ENCODE data around the gene VAT1L. TPM values are rescaled to one million over a fixed set of nuclear protein-coding genes. Genes with fewer than 3 reads are reported as not detected.

The VAT1L gene
- total and polyA plus RNA-seq, 10 of the 15 experiments (the other 5 are each of a cell fraction or from before 2014, with no cell fraction given): 0.06 to 0.18 (median 0.10) TPM; not detected in 5

DNA sequence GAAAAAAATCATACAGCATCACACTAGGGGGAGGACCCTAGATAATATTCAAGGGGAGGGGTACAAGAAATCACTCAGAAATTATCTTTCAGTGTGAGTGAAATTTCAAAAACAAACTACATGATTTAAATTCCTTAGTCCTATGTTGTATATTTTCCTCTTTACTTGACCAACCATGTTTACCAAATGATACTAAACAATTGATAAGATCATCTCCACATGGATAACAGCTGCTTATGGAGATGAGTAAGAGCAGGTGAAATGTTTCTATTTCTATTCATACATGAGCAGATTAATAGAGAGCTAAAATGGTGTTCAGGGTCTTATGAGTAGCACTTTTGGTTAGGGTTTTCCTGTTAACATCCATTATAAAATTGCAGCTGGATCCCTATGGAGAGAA, 7.3 kb upstream of the VAT1L start:
- H2AFZ ChIP-seq (ENCODE audit: control insufficient read depth, low read depth, low read length): no peak overlapping the region

More for the DNA sequence above, 7.3 kb upstream of the VAT1L start:
- Histone ChIP-seq H3K4me1 (ENCODE audit: control insufficient read depth, insufficient read depth, low read length) (no peaks in the 10 kb centered on the region), H3K27ac (ENCODE audit: control insufficient read depth, insufficient read depth) (no peak overlapping the region), H3K79me2 (ENCODE audit: control insufficient read depth, insufficient read depth, low read length) (no peaks in the 10 kb centered on the region), H3K9me3 (replicated peaks; ENCODE audit: control insufficient read depth, insufficient read depth, low read length) (no peaks in the 10 kb centered on the region), H4K20me1 (ENCODE audit: control insufficient read depth, insufficient read depth) (no peaks in the 10 kb centered on the region), H3K27me3 (replicated peaks in 1 of 2; ENCODE audit: control insufficient read depth in 2 of 2, insufficient read depth in 2 of 2, low read length in 1 of 2) (no peaks in the 10 kb centered on the region), H3K9ac (ENCODE audit: control insufficient read depth, insufficient read depth, low read length) (no peak overlapping the region), H3K4me2 (ENCODE audit: control insufficient read depth, insufficient read depth) (no peak overlapping the region), H3K36me3 (ENCODE audit: control insufficient read depth in 2 of 2, insufficient read depth in 2 of 2, low read length in 1 of 2) (no peaks in the 10 kb centered on the region), H3K4me3 (no peak overlapping the region)
- TF ChIP-seq NBN (IDR thresholded peaks at IDR 0.05): no peak
- TF ChIP-seq RAD51 (IDR thresholded peaks at IDR 0.05): no peak
- no peak for TF ChIP-seq PRDM15 (CRISPR knock-in tag; IDR thresholded peaks at IDR 0.05)
- TF ChIP-seq FOXK2 (IDR thresholded peaks at IDR 0.05): no peak
- no peak for TF ChIP-seq NFXL1 (IDR thresholded peaks at IDR 0.05; ENCODE audit: borderline replicate concordance)
- TF ChIP-seq PAX5 (IDR thresholded peaks at IDR 0.05; ENCODE audit: borderline replicate concordance, low read depth, low read length): no peak
- no peak for TF ChIP-seq NRF1 (conservative IDR thresholded peaks at IDR 0.05; ENCODE audit: low read depth, low read length)
- TF ChIP-seq SIN3A (IDR thresholded peaks at IDR 0.05; ENCODE audit: low read depth, low read length): no peak
- TF ChIP-seq MXI1 (IDR thresholded peaks at IDR 0.05; ENCODE audit: low read depth, low read length): no peak
- no peak for TF ChIP-seq FOS (IDR thresholded peaks at IDR 0.05; ENCODE audit: borderline replicate concordance, extremely low read depth, insufficient read length)
- TF ChIP-seq TCF7 (IDR thresholded peaks at IDR 0.05; ENCODE audit: borderline replicate concordance): no peak
- TF ChIP-seq, protein P1, sequence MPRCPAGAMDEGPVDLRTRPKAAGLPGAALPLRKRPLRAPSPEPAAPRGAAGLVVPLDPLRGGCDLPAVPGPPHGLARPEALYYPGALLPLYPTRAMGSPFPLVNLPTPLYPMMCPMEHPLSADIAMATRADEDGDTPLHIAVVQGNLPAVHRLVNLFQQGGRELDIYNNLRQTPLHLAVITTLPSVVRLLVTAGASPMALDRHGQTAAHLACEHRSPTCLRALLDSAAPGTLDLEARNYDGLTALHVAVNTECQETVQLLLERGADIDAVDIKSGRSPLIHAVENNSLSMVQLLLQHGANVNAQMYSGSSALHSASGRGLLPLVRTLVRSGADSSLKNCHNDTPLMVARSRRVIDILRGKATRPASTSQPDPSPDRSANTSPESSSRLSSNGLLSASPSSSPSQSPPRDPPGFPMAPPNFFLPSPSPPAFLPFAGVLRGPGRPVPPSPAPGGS (IDR thresholded peaks at IDR 0.05; ENCODE audit: borderline replicate concordance, insufficient read depth, low read depth, low read length, poor library complexity, severe bottlenecking): no peak
- no peak for TF ChIP-seq MTA2 (IDR thresholded peaks at IDR 0.05; ENCODE audit: low read depth)
- no peak for ATAC-seq
- RAD21 ChIA-PET (ENCODE audit: unreplicated experiment): no interaction called here
- in situ Hi-C loops (cut with MboI): no loop called here
- CTCF ChIA-PET: interaction anchor here (1.5 kb wide), 1 partner anchor 9 kb away, joined by 4 read pairs; no protein-coding TSS in a partner anchor
- POLR2A ChIA-PET: no interaction called here
- FAIRE-seq: no peak
- no TSS peak for BruUV-seq (replicated peaks)
- intact Hi-C loops (cut with micrococcal nuclease; ENCODE audit: unreplicated experiment): loop anchor here (5.0 kb wide), 1 partner anchor 104 kb away; no protein-coding TSS in a partner anchor
- SMC1A ChIA-PET (ENCODE audit: uncharacterized antibody, unreplicated experiment): interaction anchor here (0.7 kb wide), 1 partner anchor 169 kb away, joined by 3 read pairs; no protein-coding TSS in a partner anchor
- no peak for DNase-seq (ENCODE audit: low read depth, low spot score)
